GM12801 (cell line): ENCODE data around the gene TTC17.

Experiments used
- TF ChIP-seq, protein P1 (sequence below): IDR thresholded peaks from one replicate; pipeline ENCODE4 v1.5.1; 2011; ENCODE audit warnings: control low read depth; ENCODE audit not compliant: insufficient read length; ENCODE audit errors: extremely low read depth

The TTC17 gene

DNA sequence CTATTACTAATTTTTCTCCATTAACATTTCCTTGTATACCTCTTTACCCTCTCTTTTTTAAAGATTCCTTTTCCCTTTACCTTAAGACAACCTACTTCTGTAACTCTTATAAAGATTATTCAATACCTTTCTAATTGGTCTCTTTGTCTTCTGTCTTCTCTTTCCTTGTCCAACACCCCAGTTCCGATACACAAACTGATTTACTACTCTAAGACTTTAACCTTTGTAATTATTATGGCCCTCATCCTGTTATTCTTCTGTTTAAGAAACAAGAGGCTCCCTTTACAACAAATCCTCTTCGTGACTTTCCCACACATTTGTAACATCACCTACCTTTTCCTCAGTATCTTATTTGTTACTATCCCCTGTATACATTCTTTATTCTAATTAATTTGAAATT, 81.8 kb downstream of the TTC17 start:
- TF ChIP-seq, protein P1, sequence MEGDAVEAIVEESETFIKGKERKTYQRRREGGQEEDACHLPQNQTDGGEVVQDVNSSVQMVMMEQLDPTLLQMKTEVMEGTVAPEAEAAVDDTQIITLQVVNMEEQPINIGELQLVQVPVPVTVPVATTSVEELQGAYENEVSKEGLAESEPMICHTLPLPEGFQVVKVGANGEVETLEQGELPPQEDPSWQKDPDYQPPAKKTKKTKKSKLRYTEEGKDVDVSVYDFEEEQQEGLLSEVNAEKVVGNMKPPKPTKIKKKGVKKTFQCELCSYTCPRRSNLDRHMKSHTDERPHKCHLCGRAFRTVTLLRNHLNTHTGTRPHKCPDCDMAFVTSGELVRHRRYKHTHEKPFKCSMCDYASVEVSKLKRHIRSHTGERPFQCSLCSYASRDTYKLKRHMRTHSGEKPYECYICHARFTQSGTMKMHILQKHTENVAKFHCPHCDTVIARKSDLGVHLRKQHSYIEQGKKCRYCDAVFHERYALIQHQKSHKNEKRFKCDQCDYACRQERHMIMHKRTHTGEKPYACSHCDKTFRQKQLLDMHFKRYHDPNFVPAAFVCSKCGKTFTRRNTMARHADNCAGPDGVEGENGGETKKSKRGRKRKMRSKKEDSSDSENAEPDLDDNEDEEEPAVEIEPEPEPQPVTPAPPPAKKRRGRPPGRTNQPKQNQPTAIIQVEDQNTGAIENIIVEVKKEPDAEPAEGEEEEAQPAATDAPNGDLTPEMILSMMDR: no peak

DNA sequence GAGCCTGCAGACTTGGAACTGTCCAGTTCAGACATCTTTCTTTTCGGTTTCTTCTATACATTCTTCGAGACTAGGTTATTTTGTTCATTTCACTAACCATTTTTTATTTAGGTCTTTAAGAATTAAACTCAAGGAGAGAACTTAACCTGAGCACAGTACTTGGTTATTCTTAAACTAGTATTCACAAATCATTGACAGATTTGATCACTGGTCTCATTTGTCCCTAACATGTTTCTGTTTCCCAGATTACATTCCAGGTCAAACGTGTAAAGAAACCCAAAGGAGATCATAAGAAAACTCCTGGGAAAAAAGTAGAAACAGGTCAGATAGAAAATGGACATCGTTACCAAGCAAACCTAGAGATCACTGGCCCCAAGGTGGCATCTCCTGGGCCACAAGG, 85.1 kb downstream of the TTC17 start:
- TF ChIP-seq, protein P1: no peak

DNA sequence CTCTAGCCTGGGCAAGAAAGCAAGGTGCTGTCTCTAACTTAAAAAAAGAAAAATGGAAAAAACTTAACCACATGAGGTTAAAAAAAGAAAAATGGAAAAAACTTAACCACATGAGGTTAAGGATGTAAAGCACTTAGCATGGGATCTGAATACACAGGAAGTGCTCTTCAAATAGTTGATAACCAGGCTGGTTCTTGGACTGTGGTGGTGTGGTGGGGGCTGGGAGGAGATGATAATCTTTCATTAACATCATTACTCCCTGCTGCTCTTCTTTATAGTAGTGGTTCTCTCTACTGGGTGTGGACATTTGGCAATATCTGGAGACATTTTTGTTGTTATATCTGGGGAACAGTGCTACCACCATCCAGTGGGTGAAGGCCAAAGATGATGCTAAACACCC, 88.4 kb downstream of the TTC17 start:
- TF ChIP-seq, protein P1: no peak

DNA sequence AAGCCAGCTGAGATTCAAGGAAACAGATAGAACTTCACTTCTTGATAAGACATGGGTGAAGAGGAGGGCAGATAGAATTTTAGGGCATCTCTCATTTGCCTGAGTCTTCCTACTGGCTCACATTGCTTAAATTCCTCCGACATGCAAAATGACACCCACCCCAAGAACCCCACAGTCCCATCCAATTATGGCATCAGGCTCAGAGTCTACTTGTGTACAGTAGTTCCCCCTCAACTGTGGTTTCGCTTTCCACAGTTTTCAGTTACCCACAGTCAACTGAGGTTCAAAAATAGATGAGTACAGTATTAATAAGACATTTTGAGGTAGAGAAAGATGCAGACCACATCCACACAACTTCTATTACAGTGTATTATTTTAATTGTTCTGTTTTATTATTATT, 99.8 kb downstream of the TTC17 start:
- TF ChIP-seq, protein P1: no peak

DNA sequence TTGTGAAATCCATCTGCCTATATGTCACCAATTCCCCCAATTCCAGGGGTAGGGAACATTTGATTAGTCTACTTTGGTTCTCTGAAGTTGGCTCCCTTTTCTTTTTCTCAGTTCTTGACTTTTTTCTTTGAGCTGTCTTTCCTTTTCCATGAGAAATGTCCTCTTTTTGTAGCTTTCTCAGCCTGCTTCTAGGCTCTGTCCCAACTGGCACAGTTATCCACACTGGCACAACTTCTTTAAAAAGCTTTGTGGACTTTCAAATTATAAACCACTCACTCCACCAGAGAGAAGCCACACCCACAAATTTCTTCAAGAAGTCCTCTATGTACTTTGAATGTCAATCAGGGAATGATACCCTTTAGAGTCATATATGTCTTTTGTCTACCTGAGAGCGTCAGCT, 100.5 kb downstream of the TTC17 start:
- TF ChIP-seq, protein P1: no peak

DNA sequence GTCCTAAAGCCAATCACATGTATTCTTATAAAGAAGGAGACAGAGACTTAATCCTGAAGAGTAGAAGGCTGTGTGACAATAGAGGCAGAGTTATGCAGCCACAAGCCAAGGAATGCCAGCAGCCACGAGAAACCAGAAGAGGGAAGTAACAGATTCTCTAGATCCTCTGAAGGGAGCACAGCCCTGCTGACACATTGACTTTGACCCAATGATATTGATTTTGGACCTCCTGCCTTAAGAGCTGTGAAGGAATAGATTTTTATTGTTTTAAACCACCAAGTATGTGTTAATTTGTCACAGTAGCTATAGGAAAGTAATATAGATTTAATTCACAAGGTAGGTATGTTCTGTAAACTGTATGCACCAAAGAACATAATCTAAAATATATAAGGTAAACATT, 103.6 kb downstream of the TTC17 start:
- TF ChIP-seq, protein P1: no peak

DNA sequence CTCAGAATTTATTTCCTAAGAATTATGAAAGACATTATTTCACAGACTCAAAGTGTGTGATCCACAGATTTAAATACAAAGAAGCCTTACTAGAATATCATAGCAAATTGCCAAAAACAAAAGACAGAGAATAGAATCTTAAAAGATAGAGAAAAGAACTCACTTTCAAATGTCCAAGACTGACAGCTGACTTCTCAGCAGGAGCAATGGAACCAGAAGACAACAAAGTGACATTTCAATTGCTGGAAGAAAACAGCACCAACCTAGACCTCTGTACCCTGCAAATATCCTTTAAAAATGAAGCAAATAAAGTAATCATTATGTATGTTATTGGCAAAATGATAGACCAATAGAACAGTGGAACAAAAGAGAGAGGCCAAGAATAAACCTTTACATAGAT, 109.2 kb downstream of the TTC17 start:
- TF ChIP-seq, protein P1: no peak

DNA sequence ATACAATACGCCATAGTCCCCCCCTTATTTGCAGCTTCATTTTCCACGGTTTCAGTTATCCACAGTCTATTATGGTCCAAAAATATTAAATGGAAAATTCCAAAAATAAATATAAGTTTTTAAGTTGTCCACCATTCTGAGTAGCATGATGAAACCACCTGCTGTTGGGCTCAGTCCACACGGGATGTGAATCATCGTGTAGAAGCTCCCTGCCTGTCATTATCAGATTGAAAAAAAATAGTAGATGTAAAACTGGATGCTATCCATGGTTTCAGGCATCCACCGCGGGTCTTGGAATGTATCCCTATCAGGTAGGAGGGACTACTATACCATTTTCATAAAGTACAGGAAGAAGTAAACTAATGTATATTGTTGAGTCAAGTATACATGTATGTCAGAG, 127.4 kb downstream of the TTC17 start:
- TF ChIP-seq, protein P1: no peak
